ENCODE measurements around the gene SULT1C3. TPM values are rescaled to one million over a fixed set of nuclear protein-coding genes. Genes with fewer than 3 reads are reported as not detected.

SULT1C3 gene
- total and polyA plus RNA-seq, 2 of the 8 experiments (the other 6 are each of a cell fraction or from before 2014, with no cell fraction given), result not detected

GRCh38 chr2:108223573-108223972, 16.2 kb upstream of the SULT1C3 start (continued):
- TF ChIP-seq RXRA (IDR thresholded peaks at IDR 0.05; ENCODE audit: insufficient read depth, low read depth, low read length) (no peak), TCF12 (IDR thresholded peaks at IDR 0.05; ENCODE audit: low read depth, low read length) (no peak), CTCF (IDR thresholded peaks at IDR 0.05; ENCODE audit: control extremely low read depth in 1 of 3, insufficient read depth in 1 of 3, low read depth in 1 of 3, low read length in 3 of 3) (no peak)

All from H1 (cell line).